HPDE6-E6E7 (cell line): ENCODE data around the gene OR1S2.
"Not testable (repeated sequence)": the region's sequence is repeated elsewhere in the genome, so short reads cannot be mapped to it uniquely, and the experiment has no call there.

Experiments used
- DNase-seq: peaks from one replicate; pipeline ENCODE4 v3.0.0; 2011; ENCODE audit warnings: missing footprints; ENCODE audit errors: extremely low spot score

OR1S2 gene

DNA sequence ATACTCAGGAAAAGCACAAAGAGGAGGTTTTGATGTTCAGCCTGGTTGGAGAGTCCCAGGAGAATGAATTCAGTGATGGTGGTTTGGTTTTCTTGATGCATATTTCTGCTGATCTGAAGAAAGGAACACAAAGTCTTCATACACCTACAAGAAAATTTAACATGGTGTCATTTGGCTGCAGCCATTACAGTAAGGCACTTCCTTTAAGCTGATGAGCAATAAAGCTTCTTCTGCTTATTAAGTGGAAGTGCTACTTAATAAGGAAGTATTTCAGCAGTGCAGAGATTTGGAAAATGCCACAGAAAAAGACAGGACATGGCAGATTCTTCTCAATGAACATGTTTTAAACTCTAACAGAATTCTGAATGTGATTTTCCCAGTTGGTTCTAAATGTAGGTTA lies at the start of gene OR1S2:
TSS of gene OR1S2 (minus strand) at position 101 of the 400 bp plus-strand sequence. CDS start at position 101, 0 bp downstream.
- DNase-seq, result no peak

DNA sequence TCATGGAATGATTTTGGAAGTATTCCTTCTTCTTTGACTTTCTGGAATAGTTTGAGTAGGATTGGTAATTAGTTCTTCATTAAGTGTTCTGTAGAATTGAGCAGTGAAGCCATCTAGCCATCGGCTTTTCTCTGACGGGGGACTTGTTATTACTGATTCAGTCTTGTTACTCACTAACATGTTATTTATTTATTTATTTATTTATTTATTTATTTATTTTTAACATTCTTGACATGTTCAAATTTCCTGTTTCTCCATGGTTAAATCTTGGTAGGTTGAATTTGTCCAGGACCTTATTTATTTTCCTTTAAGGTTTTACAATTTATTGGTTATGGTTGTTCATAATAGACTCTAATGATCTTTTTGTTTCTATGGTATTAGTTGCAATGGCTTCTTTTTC lies 40.0 kb upstream of the OR1S2 start:
- DNase-seq, result no peak

GRCh38 chr11:58227956-58228615 lies 24.1 kb upstream of the OR1S2 start:
- no peak for DNase-seq

- DNase-seq, result peak; percentile 22
Observed at GRCh38 chr11:58222721-58223120, 18.8 kb upstream of the OR1S2 start.

- no peak for DNase-seq
Observed at GRCh38 chr11:58216476-58216875, 12.5 kb upstream of the OR1S2 start.

DNA sequence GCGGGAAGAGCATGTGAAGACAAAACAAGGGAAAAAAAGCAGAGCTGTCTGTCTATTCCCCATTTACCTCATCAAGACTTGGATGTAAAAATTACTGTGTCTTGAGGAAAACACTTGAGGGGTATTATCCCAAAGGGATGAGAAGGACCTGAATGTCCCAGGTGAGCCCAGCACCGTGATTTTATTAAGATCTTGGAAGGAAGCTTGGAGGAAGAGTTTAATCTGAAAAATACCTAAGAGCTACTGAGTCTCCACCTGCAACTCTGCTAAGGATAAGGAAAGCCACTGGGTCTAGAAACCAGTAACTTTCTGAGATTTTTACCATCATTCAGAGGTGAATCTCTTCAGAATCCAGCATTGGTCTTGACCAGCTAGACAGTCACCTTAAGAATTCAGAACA lies 8.5 kb upstream of the OR1S2 start, which contains the start of gene OR1S1:
TSS of gene OR1S1 (plus strand) at position 301 of the 400 bp plus-strand sequence.
- DNase-seq, result not testable (repeated sequence)

DNA sequence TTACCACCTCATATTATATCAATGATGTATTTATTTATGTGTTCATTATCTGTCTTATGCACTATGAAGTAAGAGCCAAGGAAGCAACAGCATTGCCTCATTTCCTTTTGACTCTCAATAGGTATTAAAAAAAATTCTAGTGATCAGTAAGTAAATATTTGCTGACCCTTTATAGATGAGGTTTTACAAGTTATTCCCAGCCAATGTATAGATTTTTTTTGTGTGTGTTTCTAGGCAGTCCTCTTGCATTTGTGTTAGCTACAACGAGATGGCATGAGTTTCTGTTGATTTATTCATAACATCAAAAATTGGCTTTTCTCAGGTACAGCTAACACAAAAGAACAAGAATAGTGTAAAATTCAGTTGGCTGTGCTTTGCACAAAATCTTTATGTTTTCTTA lies 4.7 kb downstream of the OR1S2 start:
- no peak for DNase-seq

- no peak for DNase-seq
Observed at GRCh38 chr11:58195939-58196338, 8.0 kb downstream of the OR1S2 start.

DNA sequence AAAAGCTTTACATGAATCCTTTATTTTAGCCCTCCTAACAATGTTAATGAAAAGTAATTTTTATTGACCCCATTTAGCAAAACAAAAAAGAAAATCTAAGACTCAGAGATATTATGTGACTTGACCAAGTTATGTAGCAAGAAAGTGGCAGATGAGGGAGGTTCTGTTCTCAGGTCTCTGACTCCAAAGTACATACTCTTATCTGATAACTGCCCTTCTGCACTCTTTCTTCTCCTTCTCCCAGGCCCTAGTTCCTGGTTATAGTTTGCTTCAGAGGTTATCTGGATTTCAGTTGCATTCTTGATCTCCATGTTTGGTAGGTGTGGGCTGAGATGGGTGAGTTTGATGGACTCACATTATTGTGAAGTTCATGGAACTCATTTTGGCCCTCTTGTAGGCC lies 10.6 kb downstream of the OR1S2 start:
- no peak for DNase-seq

GRCh38 chr11:58192229-58192628 lies 11.7 kb downstream of the OR1S2 start:
- DNase-seq, result no peak

- DNase-seq, result no peak
Observed at GRCh38 chr11:58188770-58189169, 15.2 kb downstream of the OR1S2 start, which contains the start of gene OR9Q2. Gene OR9Q2, plus strand, starts transcription at chr11:58189070. Its CDS starts 1,421 bp downstream, at chr11:58190491.

DNA sequence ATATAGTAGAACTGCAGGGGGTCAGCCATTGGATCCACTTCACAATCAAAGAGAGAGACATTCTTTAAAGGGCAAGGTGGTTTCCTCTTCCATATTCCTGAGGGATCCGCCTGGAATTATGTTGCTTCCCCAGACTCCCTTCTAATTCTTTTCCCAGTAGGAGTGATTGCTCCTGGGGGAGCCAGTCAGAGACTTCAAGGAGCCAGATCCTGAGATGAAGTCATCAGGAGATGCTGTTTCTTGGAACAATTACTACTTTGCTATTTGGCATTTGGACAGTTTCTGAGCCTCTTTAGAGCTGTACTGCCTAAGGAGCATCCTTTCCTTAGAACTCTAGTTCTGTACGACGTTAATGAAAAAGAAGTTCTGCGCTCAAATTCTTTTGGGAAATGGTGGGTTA lies 17.0 kb downstream of the OR1S2 start:
- DNase-seq, result no peak

GRCh38 chr11:58179648-58180047 lies 24.3 kb downstream of the OR1S2 start:
- DNase-seq, result no peak

DNA sequence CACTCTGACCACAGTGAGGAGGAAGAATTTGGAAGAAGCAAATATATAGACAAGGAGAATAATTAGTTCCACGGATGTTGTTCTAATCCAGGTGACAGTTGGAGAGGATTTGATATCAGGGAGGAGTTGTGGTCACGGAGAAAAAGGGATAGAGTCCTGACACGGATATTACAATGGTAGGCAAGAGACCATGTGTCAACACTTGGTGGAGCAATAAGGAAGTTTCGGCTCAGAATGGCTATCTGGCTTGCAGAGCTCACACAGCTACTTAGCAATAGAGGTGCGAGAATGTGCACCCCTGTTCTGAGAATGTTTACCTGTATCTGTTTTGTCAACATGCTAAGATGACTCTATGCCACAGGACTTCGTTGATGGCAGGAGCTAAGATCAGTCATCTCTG lies 25.5 kb downstream of the OR1S2 start:
- no peak for DNase-seq

GRCh38 chr11:58177409-58178054 lies 26.4 kb downstream of the OR1S2 start:
- no peak for DNase-seq

- DNase-seq, result no peak
Observed at GRCh38 chr11:58165504-58166106, 38.3 kb downstream of the OR1S2 start.

DNA sequence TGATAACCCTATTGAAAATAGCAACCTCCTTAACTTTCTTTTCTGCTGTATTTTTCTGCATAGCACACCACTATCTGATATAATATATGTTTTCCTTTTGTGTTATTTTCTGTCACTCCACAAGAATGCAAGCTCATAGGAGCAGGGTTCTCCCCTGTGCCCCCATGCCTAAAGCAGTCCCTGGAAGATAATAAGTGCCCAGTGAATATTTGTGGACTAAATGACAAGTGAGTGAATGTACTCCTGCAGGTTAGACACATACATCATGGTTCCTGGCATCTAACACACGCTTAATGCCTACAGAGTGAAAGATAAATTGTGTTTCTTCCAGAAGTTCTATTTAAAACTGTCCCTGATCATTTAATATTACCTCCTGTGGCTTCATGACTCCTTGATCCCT lies 39.0 kb downstream of the OR1S2 start:
- no peak for DNase-seq

DNA sequence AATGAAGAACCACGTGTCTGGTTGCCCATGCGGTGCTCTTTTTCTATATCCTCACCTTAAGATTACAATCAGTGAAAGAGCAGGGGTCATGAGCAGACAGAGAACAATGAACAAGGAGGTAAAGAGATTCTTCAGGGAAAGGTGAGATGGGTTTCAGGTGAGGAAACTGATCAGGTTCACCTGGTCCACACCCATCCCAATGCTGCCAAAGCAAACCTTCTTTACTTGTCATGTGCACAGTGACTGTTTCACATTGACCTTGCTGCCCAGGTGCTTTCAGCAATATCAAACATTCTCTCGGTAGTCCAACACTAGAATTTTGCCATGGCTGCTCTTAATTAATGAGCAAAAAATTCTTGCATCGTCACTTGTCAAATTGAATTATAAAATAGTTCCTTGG lies 39.6 kb downstream of the OR1S2 start:
- no peak for DNase-seq
